ENCODE measurements around the gene YIF1B. TPM values are rescaled to one million over a fixed set of nuclear protein-coding genes. Genes with fewer than 3 reads are reported as not detected.
"Not testable (repeated sequence)": the region's sequence is repeated elsewhere in the genome, so short reads cannot be mapped to it uniquely, and the experiment has no call there.

YIF1B gene
- total RNA-seq, 1 donor from 2014 or later, result 33.0 TPM

GRCh38 chr19:38351865-38352395 lies 36.2 kb upstream of the YIF1B start:
- no peak overlapping the region for H3K27ac ChIP-seq (replicated peaks)
- no peak for DNase-seq
- peaks cover 63% of the 10 kb centered on the region for H3K27me3 ChIP-seq (ENCODE audit: low read depth)
- intact Hi-C loops (cut with micrococcal nuclease), result no loop called here
- H3K4me1 ChIP-seq, result no peaks in the 10 kb centered on the region
- TF ChIP-seq CTCF (IDR thresholded peaks at IDR 0.05; ENCODE audit: borderline replicate concordance), result no peak
- H3K4me3 ChIP-seq, result no peak overlapping the region
- H3K9me3 ChIP-seq (replicated peaks), result no peaks in the 10 kb centered on the region
- no peaks in the 10 kb centered on the region for H3K36me3 ChIP-seq

GRCh38 chr19:38350883-38351282 lies 35.1 kb upstream of the YIF1B start:
- Histone ChIP-seq H3K4me3 (no peak overlapping the region), H3K9me3 (replicated peaks) (no peaks in the 10 kb centered on the region), H3K27ac (replicated peaks) (no peak overlapping the region), H3K36me3 (no peaks in the 10 kb centered on the region), H3K4me1 (no peaks in the 10 kb centered on the region), H3K27me3 (ENCODE audit: low read depth) (peaks cover 53% of the 10 kb centered on the region)
- no peak for DNase-seq
- no peak for TF ChIP-seq CTCF (IDR thresholded peaks at IDR 0.05; ENCODE audit: borderline replicate concordance)
- intact Hi-C loops (cut with micrococcal nuclease), result no loop called here

GRCh38 chr19:38346837-38347236 lies 31.1 kb upstream of the YIF1B start:
- TF ChIP-seq CTCF (IDR thresholded peaks at IDR 0.05; ENCODE audit: borderline replicate concordance), result no peak
- no peak overlapping the region for H3K4me3 ChIP-seq
- peaks cover 15% of the 10 kb centered on the region for H3K27me3 ChIP-seq (ENCODE audit: low read depth)
- H3K4me1 ChIP-seq, result no peaks in the 10 kb centered on the region
- no peaks in the 10 kb centered on the region for H3K36me3 ChIP-seq
- no peak overlapping the region for H3K27ac ChIP-seq (replicated peaks)
- intact Hi-C loops (cut with micrococcal nuclease), result no loop called here
- H3K9me3 ChIP-seq (replicated peaks), result no peaks in the 10 kb centered on the region
- no peak for DNase-seq

- Histone ChIP-seq H3K36me3 (no peaks in the 10 kb centered on the region), H3K9me3 (replicated peaks) (no peaks in the 10 kb centered on the region), H3K4me3 (no peak overlapping the region), H3K4me1 (peaks cover 7% of the 10 kb centered on the region), H3K27me3 (ENCODE audit: low read depth) (no peaks in the 10 kb centered on the region), H3K27ac (replicated peaks) (no peak overlapping the region)
- intact Hi-C loops (cut with micrococcal nuclease), result no loop called here
- no peak for TF ChIP-seq CTCF (IDR thresholded peaks at IDR 0.05; ENCODE audit: borderline replicate concordance)
- no peak for DNase-seq
These were observed 25.2 kb upstream of the YIF1B start for GRCh38 chr19:38340927-38341326.

GRCh38 chr19:38339011-38339410 lies 23.3 kb upstream of the YIF1B start:
- H3K27me3 ChIP-seq (ENCODE audit: low read depth); DNase-seq; intact Hi-C loops (cut with micrococcal nuclease); H3K36me3 ChIP-seq; H3K4me3 ChIP-seq; H3K9me3 ChIP-seq (replicated peaks); H3K27ac ChIP-seq (replicated peaks): not testable (repeated sequence)
- H3K4me1 ChIP-seq, result peaks cover 11% of the 10 kb centered on the region

- Histone ChIP-seq H3K4me3 (peak overlapping the region; percentile 71), H3K4me1 (peaks cover 11% of the 10 kb centered on the region), H3K27me3 (ENCODE audit: low read depth) (no peaks in the 10 kb centered on the region), H3K27ac (replicated peaks) (peak overlapping the region; percentile 97), H3K36me3 (no peaks in the 10 kb centered on the region), H3K9me3 (replicated peaks) (no peaks in the 10 kb centered on the region)
- DNase-seq, result no peak
- intact Hi-C loops (cut with micrococcal nuclease), result no loop called here
- TF ChIP-seq CTCF (IDR thresholded peaks at IDR 0.05; ENCODE audit: borderline replicate concordance), result no peak
These were observed 21.6 kb upstream of the YIF1B start for GRCh38 chr19:38337360-38337653.
